ENCODE data around the gene FGD6.
"Not testable (repeated sequence)": the region's sequence is repeated elsewhere in the genome, so short reads cannot be mapped to it uniquely, and the experiment has no call there.

FGD6 gene

GRCh38 chr12:95237315-95237714 lies 20.0 kb upstream of the FGD6 start:
- H3K27ac ChIP-seq: no peak overlapping the region

DNA sequence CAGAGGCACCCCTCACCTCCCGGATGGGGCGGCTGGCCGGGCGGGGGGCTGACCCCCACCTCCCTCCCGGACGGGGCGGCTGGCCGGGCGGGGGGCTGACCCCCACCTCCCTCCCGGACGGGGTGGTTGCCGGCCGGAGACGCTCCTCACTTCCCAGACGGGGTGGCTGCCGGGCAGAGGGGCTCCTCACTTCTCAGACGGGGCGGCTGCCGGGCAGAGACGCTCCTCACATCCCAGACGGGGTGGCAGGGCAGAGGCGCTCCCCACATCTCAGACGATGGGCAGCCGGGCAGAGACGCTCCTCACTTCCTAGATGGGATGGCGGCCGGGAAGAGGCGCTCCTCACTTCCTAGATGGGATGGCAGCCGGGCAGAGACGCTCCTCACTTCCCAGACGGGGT lies 18.4 kb upstream of the FGD6 start:
- not testable (repeated sequence) for H3K27ac ChIP-seq, H3K4me3 ChIP-seq

More at GRCh38 chr12:95237315-95237714, 20.0 kb upstream of the FGD6 start:
- H3K4me3 ChIP-seq: no peak overlapping the region

GRCh38 chr12:95234187-95234586 lies 16.9 kb upstream of the FGD6 start:
- H3K4me3 ChIP-seq, H3K27ac ChIP-seq: not testable (repeated sequence)

GRCh38 chr12:95231190-95231589 lies 13.9 kb upstream of the FGD6 start:
- Histone ChIP-seq H3K27ac (no peak overlapping the region), H3K4me3 (no peak overlapping the region)

DNA sequence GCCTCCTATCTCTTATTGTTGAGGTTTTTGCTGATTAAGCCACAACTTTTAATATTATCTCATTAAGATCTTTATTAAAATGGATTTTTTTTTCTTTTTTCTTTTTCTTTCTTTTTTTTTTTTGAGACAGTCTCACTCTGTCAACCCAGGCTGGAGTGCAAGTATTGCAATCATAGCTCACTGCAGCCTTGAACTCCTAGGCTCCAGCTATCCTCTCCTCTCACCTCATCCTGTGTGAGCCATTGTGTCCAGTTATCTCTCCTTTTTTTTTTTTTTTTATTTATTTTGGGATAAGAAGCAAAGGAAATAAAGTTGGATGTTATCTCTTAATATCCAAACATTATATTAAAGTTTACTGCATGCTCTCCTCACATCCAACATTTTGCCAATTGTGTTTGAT lies 13.0 kb upstream of the FGD6 start:
- Histone ChIP-seq H3K27ac (no peak overlapping the region), H3K4me3 (no peak overlapping the region)

- H3K27ac ChIP-seq: no peak overlapping the region
These were observed 12.4 kb upstream of the FGD6 start for GRCh38 chr12:95229636-95230035.

DNA sequence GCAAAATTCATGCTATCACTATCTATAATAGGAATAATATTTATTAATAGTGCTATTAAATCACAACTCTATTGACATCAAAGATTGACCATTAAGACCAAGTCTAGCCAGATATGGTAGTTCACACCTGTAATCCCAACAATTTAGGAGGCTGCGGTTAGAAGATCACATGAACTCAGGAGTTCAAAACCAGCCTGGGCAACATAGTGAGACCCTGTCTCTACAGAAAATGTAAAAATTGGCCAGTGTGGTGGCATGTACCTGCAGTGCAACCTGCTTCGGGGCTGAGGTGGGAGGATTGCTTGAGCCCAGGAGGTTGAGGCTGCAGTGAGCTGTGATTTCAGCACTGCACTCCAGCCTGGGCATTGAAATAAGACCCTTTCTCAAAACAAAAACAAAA lies 11.3 kb upstream of the FGD6 start:
- no peak overlapping the region for H3K27ac ChIP-seq
- no peak overlapping the region for H3K4me3 ChIP-seq

More at GRCh38 chr12:95229636-95230035, 12.4 kb upstream of the FGD6 start:
- H3K4me3 ChIP-seq: no peak overlapping the region

DNA sequence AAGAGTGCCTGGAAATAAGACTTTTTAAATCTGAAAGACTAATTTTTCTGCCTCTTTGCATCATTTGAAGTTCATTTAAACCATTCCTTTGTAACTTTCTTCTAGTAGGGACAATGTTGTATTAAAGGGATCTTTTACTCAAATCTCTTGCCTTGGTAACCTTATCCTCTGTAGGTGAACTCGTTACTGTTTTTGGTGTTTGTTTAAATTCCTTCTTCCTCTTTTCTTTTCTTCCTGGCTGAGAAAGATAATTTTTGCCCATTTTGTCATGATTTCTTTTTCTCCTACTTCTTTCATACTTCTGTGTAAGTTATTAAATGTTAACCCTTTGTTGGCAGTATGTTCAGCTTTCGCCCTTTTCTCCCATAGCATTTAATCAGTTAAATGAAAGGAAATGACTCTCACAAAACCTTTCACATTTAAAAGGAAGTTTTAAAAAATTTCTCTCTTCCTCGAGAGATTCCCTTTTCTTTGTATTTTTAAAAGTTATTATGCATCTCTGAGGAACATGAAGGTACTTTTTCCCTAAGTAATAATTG lies 10.6 kb upstream of the FGD6 start:
- Histone ChIP-seq H3K27ac (no peak overlapping the region), H3K4me3 (no peak overlapping the region)

DNA sequence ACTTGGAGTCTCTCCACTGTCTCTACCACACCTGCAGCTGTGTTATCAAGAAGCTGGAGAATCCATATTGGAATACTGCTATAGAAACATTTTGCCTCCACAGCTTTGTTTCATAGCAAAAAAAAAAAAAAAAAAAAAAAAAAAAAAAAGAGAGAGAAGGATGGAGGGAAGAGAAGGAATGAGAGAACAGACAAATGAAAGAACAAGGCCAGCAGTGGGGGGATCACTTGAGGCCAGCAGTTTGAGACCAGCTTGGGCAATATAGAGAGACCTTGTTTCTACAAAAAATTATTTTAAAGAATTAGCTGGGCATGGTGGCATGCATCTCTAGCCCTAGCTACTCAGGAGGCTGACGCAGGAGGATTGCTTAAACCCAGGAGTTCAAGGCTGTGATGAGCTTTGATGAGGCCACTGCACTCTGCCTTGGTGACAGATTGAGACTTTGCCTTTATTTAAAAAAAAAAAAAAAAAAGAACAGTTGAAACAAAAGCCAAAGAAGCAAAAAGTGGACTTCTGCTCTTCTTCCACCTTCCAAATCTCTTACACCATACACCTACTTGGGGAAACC lies 8.5 kb upstream of the FGD6 start:
- no peak overlapping the region for H3K4me3 ChIP-seq

DNA sequence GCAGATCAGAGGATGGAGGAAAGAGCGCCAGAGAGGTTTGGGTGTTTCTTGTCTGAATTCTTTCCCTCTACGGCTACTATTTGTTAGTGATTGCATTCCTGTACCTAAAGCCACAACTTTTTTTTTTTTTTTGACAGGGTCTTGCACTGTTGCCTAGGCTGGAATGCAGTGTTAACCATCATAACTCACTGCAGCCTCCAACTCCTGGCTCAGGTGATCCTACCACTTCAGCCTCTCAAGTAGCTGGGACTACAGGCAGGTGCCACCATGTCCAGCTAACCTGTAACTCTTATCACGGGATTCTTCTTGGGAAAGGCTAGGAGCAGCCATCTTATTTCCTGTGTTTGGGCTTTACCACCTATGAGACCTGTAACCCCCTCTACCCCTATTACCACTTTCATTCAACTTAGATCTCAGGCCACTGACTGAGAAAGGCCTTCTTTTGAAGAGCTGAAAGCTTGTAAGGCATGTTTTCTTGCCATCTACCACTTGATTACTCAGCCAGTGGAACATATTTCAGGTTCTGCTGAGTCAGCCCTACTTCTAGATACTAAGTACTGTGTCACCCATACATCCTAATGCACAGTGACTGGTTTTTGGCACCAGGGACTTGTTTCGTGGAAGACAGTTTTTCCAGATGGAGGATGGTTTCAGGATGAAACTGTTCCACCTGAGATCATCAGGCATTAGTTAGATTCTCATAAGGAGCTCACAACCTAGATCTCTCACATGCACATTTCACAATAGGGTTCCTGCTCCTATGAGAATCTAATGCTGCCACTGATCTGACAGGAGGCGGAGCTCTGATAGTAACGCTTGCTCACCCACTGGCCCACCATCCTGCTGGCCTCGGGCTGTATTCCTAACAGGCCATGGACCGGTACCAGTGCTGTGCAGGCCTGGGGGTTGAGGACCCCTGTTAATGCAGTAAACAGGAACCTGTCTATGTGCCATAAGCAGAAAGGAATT lies 7.2 kb upstream of the FGD6 start:
- H3K27ac ChIP-seq: no peak overlapping the region
- no peak overlapping the region for H3K4me3 ChIP-seq

More for the DNA sequence above, 8.5 kb upstream of the FGD6 start:
- no peak overlapping the region for H3K27ac ChIP-seq

- H3K27ac ChIP-seq: no peak overlapping the region
- no peak overlapping the region for H3K4me3 ChIP-seq
These were observed 3.5 kb upstream of the FGD6 start for GRCh38 chr12:95220726-95221125.

GRCh38 chr12:95220190-95220589 lies 2.9 kb upstream of the FGD6 start:
- Histone ChIP-seq H3K27ac (no peak overlapping the region), H3K4me3 (no peak overlapping the region)

DNA sequence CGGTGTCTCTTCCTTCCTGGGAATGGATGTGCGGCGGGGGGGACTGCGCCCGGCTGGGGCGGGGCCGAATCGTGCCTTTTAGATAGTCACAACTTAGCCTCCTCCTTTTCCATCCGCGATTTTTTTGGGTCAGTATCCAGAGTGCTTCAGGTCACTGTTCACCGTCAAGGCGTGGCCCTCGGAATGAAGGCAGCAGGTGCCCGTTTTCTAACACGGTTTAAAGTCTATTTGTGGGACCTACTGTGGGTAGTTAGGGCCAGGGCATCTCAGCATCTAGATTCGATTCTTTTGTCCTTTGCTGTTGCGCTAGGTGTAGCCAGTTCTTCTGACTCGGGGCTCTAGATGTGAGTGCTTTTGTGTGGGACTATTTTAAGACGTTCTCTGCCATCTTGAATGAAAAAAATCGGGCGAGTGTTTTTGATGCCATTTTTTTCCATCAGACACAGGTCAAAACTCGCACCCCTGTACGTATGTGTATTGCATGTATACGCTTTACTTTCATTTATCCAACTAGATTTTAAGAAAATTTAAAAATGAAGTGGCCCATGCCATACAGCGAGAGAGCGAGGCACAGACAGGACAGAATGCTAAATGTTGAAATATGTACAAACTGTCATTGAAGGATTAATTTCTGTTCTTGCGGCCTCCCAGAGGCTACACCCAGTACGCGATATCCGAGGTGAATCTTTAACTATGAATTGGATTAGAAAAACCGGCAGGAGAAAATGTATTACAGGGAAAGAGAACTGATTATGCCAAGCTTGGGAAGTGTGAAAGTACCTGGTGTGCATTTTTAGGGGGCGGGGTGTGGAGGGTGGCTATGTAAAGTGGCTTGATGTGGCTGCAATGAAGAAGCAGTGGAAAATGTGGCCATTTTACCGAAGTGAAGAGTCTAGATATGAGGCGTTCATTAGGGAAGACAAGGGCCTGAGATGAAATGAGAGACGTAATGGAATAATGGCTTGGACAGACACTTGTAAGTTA lies 1.2 kb upstream of the FGD6 start:
- H3K4me3 ChIP-seq: peak overlapping the region; percentile 60 to 96 (median 77)
- H3K27ac ChIP-seq: peak overlapping the region; percentile 66 to 97 (median 94)

GRCh38 chr12:95216711-95217376 lies 423 bp downstream of the FGD6 start:
- Histone ChIP-seq H3K4me3 (peak overlapping the region; percentile 60 to 96 (median 77)), H3K27ac (peak overlapping the region; percentile 41 to 97 (median 93))

DNA sequence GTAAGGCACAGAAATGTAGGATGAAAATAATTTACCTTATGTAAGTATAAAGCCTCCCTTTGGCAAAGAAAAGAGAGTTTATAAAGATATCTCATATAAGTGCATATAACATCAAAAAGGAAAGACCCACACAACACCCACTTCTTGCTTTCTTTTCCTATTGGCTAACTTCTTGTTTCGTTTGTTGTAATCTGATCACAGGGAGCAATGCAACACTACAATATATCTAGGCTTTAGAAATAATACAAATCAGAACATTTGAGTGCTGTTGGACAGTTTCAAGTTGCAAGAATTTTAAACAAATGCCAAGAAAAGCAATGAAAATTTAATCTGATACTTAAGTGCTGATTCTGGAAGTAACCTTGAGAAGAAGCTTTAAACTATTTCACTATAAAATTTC lies 1.3 kb downstream of the FGD6 start:
- Histone ChIP-seq H3K4me3 (peak overlapping the region; percentile 60 to 96 (median 77)), H3K27ac (peak overlapping the region in 12 of 21 experiments; percentile 35 to 97 (median 94))

GRCh38 chr12:95214466-95214865 lies 2.8 kb downstream of the FGD6 start:
- peak overlapping the region in 4 of 21 experiments; percentile 0 to 13 (median 9) for H3K27ac ChIP-seq
- H3K4me3 ChIP-seq: no peak overlapping the region

DNA sequence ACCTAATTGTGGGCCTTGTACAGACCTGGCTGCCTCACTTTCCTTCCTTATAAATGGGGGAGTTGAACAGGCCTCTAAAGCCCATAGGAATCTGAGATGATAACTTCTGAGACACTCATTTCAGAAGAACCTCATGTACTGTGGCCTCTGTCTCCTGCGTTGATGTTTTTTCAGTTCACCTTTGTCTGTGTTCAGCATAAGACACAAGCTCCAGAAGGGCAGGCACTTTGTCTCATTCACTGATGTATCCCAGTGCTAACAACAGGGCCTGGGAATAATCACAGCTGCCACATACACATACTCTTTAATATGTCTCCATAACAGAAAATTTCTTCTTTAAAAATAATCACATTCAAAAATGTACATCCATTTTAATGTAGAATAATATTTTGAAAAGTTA lies 3.3 kb downstream of the FGD6 start:
- H3K4me3 ChIP-seq: no peak overlapping the region
- peak overlapping the region in 7 of 21 experiments; percentile 5 to 44 (median 13) for H3K27ac ChIP-seq

GRCh38 chr12:95213119-95213518 lies 4.1 kb downstream of the FGD6 start:
- Histone ChIP-seq H3K27ac (no peak overlapping the region), H3K4me3 (no peak overlapping the region)

DNA sequence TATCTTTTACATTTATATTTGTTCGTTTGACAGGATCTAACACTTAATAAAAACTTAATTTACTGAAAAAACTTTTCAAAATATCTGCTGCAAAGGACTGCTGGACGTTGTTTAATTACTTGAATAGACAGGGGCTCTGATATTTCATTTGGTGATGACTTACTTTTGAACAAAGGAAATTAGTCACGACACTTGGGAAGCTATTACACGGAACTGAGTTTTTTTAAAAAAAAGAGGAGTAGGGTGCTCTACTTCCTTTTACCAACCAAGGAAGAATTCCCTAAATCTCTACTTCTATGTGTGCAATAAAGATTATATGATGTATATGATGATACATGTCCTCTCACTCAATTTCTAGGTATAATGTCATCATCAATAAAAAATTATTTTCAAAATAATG lies 4.7 kb downstream of the FGD6 start:
- Histone ChIP-seq H3K4me3 (no peak overlapping the region), H3K27ac (no peak overlapping the region)

Data from skin epidermis (tissue), 12 donors.